Measurements from ENCODE around the gene PGBD2. TPM values are rescaled to one million over a fixed set of nuclear protein-coding genes. Genes with fewer than 3 reads are reported as not detected.

Gene PGBD2
- total and polyA plus RNA-seq, 9 of the 15 experiments (the other 6 are each of a cell fraction or from before 2014, with no cell fraction given): 11.9 to 21.8 (median 14.7) TPM

DNA sequence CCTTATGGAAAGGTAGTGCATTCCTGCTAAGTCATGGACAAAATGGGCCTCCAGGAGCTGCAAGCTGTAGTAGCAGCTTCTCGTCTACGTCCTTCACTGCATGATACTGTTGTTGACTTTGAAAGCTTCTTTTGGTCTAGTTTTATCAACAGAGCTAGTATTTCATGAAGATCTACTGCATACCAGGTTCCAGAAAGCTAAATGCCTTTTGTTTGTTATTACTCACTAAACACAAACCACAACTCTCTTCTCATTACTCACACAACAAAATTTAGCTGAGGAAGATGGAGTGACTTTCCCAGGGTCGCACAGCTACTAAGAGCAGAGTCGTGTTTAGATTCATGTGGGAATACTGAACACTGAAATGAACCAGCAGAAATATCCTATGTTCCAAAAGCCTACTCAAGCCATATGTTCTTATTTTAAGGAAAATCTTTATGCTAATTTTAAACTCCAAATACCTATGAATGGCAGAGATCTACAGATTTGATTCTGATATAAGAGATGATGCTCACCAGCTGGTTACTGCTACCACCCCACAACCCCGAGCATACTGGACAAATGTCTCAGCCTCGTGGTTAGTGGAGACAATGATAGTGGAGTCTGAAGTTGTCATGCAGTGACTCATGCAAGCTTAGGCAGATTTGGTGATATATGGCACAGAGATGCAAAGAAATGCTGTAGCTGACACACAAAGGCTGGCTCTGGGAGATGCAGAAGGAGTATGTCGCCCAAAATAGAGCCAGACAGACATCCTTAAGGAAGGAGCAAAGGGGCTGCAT, 20.6 kb downstream of the PGBD2 start (continued):
- TF ChIP-seq, protein P1, sequence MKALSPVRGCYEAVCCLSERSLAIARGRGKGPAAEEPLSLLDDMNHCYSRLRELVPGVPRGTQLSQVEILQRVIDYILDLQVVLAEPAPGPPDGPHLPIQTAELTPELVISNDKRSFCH (CRISPR knock-in tag; IDR thresholded peaks at IDR 0.05): no peak
- TF ChIP-seq, protein P1 (tag; IDR thresholded peaks at IDR 0.05): no peak
- TF ChIP-seq POLR2H (tag; IDR thresholded peaks at IDR 0.05; ENCODE audit: low read depth): no peak
- no peak for TF ChIP-seq RBBP5 (IDR thresholded peaks at IDR 0.05; ENCODE audit: borderline replicate concordance, insufficient read depth, low read length, poor library complexity, severe bottlenecking)
- no peak for TF ChIP-seq ZNF444 (CRISPR knock-in tag; IDR thresholded peaks at IDR 0.05)
- TF ChIP-seq, protein P2, sequence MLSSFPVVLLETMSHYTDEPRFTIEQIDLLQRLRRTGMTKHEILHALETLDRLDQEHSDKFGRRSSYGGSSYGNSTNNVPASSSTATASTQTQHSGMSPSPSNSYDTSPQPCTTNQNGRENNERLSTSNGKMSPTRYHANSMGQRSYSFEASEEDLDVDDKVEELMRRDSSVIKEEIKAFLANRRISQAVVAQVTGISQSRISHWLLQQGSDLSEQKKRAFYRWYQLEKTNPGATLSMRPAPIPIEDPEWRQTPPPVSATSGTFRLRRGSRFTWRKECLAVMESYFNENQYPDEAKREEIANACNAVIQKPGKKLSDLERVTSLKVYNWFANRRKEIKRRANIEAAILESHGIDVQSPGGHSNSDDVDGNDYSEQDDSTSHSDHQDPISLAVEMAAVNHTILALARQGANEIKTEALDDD (IDR thresholded peaks at IDR 0.05): peak; percentile 93
- TF ChIP-seq MTA1 (IDR thresholded peaks at IDR 0.05; ENCODE audit: borderline replicate concordance): no peak
- no peak for TF ChIP-seq HDAC6 (IDR thresholded peaks at IDR 0.05; ENCODE audit: low read depth, low read length)
- TF ChIP-seq ETV1 (tag; conservative IDR thresholded peaks at IDR 0.05; ENCODE audit: low read depth): no peak
- TF ChIP-seq ILF3 (IDR thresholded peaks at IDR 0.05; ENCODE audit: borderline replicate concordance): no peak
- TF ChIP-seq HNRNPL (IDR thresholded peaks at IDR 0.05; ENCODE audit: low read depth, low read length): no peak
- TF ChIP-seq CC2D1A (IDR thresholded peaks at IDR 0.05): no peak
- TF ChIP-seq U2AF1 (optimal IDR thresholded peaks at IDR 0.05; ENCODE audit: low read depth, low read length): no peak
- TF ChIP-seq, protein P3, sequence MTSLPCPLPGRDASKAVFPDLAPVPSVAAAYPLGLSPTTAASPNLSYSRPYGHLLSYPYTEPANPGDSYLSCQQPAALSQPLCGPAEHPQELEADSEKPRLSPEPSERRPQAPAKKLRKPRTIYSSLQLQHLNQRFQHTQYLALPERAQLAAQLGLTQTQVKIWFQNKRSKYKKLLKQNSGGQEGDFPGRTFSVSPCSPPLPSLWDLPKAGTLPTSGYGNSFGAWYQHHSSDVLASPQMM (CRISPR knock-in tag; IDR thresholded peaks at IDR 0.05): no peak
- no peak for TF ChIP-seq RBM15 (IDR thresholded peaks at IDR 0.05; ENCODE audit: insufficient read depth, low read length)
- TF ChIP-seq ATF7 (IDR thresholded peaks at IDR 0.05): no peak
- no peak for TF ChIP-seq SMAD3 (CRISPR knock-in tag; conservative IDR thresholded peaks at IDR 0.05)
- TF ChIP-seq MYNN (IDR thresholded peaks at IDR 0.05): no peak
- no peak for TF ChIP-seq MYNN (CRISPR knock-in tag; IDR thresholded peaks at IDR 0.05)
- TF ChIP-seq SRSF1 (IDR thresholded peaks at IDR 0.05; ENCODE audit: low read depth, low read length): no peak
- TF ChIP-seq E2F3 (CRISPR knock-in tag; IDR thresholded peaks at IDR 0.05): no peak
- TF ChIP-seq NFE2 (IDR thresholded peaks at IDR 0.05; ENCODE audit: low read depth): peak; percentile 47; the same call in 1 of the 2 replicates
- no peak for TF ChIP-seq ZNF778 (CRISPR knock-in tag; IDR thresholded peaks at IDR 0.05)
- TF ChIP-seq NFIX (CRISPR knock-in tag; IDR thresholded peaks at IDR 0.05; ENCODE audit: low read depth): no peak
- TF ChIP-seq TRIM24 (IDR thresholded peaks at IDR 0.05): peak in 1 of 2 experiments; percentile 35; a peak in 1 of 4 replicates
- TF ChIP-seq DIDO1 (tag; IDR thresholded peaks at IDR 0.05; ENCODE audit: low read depth): no peak
- TF ChIP-seq ZNF431 (CRISPR knock-in tag; IDR thresholded peaks at IDR 0.05): no peak
